Measurements from ENCODE around the gene ALG12. TPM values are rescaled to one million over a fixed set of nuclear protein-coding genes. Genes with fewer than 3 reads are reported as not detected.

Gene ALG12
- total RNA-seq, 1 donor from 2014 or later = 23.2 TPM

DNA sequence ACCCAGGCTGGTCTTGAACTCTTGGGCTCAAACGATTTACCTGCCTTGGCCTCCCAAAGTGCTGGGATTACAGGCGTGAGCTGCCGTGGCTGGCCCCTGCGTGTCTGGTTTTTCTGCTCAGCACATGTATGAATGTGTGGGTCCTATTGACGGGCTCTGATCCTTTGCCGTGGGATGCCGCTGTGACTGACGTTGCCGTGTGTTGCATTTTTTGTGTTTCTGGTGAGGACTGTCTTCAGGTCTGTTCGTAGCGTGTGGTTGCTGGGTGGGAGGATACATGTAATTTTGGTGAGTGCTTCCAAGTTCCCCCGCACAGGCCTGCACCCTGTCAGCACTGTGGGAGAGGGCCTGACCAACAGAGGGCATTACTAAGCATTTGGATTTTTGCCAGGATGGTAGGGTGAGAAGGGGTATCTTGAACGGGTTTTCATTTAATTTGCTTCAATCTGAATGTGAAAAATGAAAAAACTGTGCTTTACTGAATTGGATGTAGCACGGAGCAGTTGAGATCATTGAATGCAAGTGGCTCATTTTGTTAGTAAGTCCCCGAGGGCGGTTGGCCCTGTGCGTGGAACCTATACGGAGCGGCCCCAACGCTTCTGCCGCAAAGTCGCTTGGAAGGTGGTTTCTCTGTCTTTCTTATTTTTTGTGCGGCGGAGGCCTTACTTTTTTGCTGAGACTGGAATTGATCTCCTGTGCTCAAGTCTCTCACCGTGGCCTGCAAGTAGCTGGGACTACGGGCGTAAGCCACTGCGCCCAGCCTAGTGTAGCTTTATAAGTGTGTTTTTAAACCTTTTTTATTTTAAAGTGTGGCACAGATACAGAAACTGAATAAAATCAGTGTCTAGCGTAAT, 56.4 kb downstream of the ALG12 start:
- DNase-seq (ENCODE audit: low spot score) = no peak
- H3K9me3 Mint-ChIP-seq (ENCODE audit: unreplicated experiment) = peaks cover 8% of the 10 kb centered on the region
- no peak overlapping the region for H3K27ac Mint-ChIP-seq (ENCODE audit: unreplicated experiment)
- H3K4me3 Mint-ChIP-seq (ENCODE audit: unreplicated experiment) = no peak overlapping the region
- TF ChIP-seq, protein P1, sequence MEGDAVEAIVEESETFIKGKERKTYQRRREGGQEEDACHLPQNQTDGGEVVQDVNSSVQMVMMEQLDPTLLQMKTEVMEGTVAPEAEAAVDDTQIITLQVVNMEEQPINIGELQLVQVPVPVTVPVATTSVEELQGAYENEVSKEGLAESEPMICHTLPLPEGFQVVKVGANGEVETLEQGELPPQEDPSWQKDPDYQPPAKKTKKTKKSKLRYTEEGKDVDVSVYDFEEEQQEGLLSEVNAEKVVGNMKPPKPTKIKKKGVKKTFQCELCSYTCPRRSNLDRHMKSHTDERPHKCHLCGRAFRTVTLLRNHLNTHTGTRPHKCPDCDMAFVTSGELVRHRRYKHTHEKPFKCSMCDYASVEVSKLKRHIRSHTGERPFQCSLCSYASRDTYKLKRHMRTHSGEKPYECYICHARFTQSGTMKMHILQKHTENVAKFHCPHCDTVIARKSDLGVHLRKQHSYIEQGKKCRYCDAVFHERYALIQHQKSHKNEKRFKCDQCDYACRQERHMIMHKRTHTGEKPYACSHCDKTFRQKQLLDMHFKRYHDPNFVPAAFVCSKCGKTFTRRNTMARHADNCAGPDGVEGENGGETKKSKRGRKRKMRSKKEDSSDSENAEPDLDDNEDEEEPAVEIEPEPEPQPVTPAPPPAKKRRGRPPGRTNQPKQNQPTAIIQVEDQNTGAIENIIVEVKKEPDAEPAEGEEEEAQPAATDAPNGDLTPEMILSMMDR (IDR thresholded peaks at IDR 0.05; ENCODE audit: unreplicated experiment) = no peak
- H3K4me1 Mint-ChIP-seq (ENCODE audit: unreplicated experiment) = peaks cover 3% of the 10 kb centered on the region
- no peaks in the 10 kb centered on the region for H3K27me3 Mint-ChIP-seq (ENCODE audit: unreplicated experiment)
- H3K36me3 Mint-ChIP-seq (ENCODE audit: low read depth, unreplicated experiment) = peaks cover 22% of the 10 kb centered on the region

DNA sequence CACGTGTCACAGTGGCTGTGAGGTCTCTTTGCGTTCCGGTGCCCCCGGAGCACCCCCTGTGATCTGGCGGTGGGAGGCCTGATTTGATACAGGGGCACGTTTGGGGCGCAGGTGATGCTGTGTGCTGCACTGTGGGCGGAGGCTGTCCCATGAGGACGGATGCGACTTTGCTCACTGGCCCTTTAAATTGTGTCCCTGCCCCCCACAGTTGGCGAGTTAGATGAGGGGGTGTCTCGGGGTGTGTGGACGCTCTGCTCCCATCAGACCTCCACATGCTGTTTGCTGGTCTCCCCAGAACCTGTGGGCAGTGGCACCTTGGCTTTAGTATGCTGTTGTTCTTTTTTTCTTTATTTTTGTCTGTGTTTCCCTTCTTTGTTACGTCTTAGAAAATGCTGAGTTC, 59.4 kb downstream of the ALG12 start:
- TF ChIP-seq, protein P1 (IDR thresholded peaks at IDR 0.05; ENCODE audit: unreplicated experiment) = no peak
- Mint-ChIP-seq H3K4me3 (ENCODE audit: unreplicated experiment) (peak overlapping the region; percentile 63), H3K27me3 (ENCODE audit: unreplicated experiment) (peaks cover 4% of the 10 kb centered on the region), H3K27ac (ENCODE audit: unreplicated experiment) (no peak overlapping the region), H3K4me1 (ENCODE audit: unreplicated experiment) (peaks cover 22% of the 10 kb centered on the region), H3K36me3 (ENCODE audit: low read depth, unreplicated experiment) (peaks cover 9% of the 10 kb centered on the region), H3K9me3 (ENCODE audit: unreplicated experiment) (no peaks in the 10 kb centered on the region)
- DNase-seq (ENCODE audit: low spot score) = no peak

DNA sequence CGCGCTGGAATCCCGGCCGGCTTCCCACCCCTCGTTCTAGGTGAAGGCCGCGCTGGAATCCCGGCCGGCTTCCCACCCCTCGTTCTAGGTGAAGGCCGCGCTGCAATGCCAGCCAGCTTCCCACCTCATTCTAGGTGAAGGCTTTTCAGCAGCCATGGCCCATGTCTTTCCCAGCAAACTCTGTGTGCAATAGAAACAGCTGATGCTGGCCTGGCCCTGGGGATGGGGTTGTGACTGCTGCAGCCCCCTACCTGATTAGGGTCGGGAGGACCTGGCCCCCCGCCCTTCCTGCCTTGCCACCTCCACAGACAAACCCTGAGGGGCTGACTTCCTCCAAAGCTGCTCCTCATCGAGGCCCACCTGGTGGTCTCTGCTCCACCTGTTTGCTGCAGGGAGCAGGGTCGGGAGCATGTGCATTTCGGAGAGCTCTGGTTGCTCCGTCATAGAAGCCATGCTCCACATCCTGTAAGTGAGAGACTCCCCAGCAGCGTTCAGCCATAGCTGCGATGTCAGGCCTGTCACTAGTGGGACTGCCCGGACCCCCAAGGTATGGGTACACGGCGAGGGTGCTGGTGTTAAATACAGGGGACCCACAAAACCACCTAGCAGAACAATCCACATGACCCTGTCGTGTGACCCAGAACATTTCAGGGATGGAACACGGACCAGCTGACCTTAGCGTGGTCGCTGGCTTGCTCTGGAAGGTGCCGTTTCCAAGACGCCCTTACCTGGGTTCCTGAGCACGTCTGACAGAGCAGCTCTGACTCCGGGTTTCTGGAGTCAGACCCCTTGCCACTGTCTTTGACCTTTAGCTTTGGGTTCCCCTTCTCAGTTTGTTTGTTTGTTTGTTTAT, 61.2 kb downstream of the ALG12 start:
- Mint-ChIP-seq H3K9me3 (ENCODE audit: unreplicated experiment) (no peaks in the 10 kb centered on the region), H3K4me1 (ENCODE audit: unreplicated experiment) (peaks cover 22% of the 10 kb centered on the region), H3K36me3 (ENCODE audit: low read depth, unreplicated experiment) (peaks cover 9% of the 10 kb centered on the region), H3K27ac (ENCODE audit: unreplicated experiment) (no peak overlapping the region), H3K27me3 (ENCODE audit: unreplicated experiment) (peaks cover 8% of the 10 kb centered on the region), H3K4me3 (ENCODE audit: unreplicated experiment) (no peak overlapping the region)
- DNase-seq (ENCODE audit: low spot score) = no peak
- TF ChIP-seq, protein P1 (IDR thresholded peaks at IDR 0.05; ENCODE audit: unreplicated experiment) = no peak

DNA sequence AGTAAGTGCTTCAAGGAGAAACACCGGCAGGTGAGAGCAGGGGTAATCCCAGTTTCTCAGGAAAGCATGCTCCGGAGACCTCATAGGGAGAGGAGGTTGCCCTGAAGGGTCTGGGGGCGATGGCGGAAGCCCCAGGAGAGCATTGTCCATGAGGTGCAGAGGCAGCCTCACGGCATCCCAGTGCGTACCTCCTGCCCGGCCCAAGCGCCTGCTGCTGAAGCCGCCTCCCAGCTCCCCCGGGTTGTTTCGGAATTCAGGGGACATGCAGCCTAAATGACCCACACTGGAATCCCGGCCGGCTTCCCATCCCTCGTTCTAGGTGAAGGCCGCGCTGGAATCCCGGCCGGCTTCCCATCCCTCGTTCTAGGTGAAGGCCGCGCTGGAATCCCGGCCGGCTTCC, 61.9 kb downstream of the ALG12 start:
- H3K4me1 Mint-ChIP-seq (ENCODE audit: unreplicated experiment) = peaks cover 22% of the 10 kb centered on the region
- H3K4me3 Mint-ChIP-seq (ENCODE audit: unreplicated experiment) = peak overlapping the region; percentile 97
- no peak overlapping the region for H3K27ac Mint-ChIP-seq (ENCODE audit: unreplicated experiment)

More for the DNA sequence above, 61.9 kb downstream of the ALG12 start:
- H3K36me3 Mint-ChIP-seq (ENCODE audit: low read depth, unreplicated experiment) = peaks cover 9% of the 10 kb centered on the region
- TF ChIP-seq, protein P1 (IDR thresholded peaks at IDR 0.05; ENCODE audit: unreplicated experiment) = no peak
- no peak for DNase-seq (ENCODE audit: low spot score)
- H3K27me3 Mint-ChIP-seq (ENCODE audit: unreplicated experiment) = peaks cover 14% of the 10 kb centered on the region
- H3K9me3 Mint-ChIP-seq (ENCODE audit: unreplicated experiment) = no peaks in the 10 kb centered on the region
